ENCODE measurements around the gene DCAF11.

DNA sequence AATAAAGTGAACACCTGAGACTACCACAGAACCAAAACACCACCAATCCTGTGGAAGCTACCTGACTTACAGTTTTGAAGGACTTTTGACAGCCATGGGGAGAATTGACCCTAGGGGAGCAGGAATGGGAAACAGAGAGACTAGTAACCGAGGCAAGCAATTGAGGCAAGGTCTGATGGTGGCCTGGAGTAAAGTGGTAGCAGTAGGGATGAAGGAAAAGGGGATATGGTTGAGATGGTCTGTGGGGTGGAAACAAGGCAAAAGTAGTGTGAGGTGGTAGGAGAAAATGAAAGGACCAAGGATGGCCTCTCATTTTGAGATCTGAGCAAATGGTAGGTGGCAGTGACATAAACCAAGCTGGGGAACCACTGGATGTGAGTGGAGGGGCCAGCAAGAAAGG is 42.3 kb downstream of the DCAF11 start:
- TF ChIP-seq, protein P1, sequence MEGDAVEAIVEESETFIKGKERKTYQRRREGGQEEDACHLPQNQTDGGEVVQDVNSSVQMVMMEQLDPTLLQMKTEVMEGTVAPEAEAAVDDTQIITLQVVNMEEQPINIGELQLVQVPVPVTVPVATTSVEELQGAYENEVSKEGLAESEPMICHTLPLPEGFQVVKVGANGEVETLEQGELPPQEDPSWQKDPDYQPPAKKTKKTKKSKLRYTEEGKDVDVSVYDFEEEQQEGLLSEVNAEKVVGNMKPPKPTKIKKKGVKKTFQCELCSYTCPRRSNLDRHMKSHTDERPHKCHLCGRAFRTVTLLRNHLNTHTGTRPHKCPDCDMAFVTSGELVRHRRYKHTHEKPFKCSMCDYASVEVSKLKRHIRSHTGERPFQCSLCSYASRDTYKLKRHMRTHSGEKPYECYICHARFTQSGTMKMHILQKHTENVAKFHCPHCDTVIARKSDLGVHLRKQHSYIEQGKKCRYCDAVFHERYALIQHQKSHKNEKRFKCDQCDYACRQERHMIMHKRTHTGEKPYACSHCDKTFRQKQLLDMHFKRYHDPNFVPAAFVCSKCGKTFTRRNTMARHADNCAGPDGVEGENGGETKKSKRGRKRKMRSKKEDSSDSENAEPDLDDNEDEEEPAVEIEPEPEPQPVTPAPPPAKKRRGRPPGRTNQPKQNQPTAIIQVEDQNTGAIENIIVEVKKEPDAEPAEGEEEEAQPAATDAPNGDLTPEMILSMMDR (IDR thresholded peaks at IDR 0.05; ENCODE audit: insufficient read depth, low read depth, low read length) = no peak
- TF ChIP-seq EZH2 (IDR thresholded peaks at IDR 0.05; ENCODE audit: insufficient read depth, low read length) = no peak

Measured in astrocyte (in vitro differentiated cells and primary cell).